Hematopoietic multipotent progenitor cell treated with erythropoietin and hydrocortisone succinate and interleukin-3 and kit ligand, for 15 days (in vitro differentiated cells): ENCODE data around the gene CAMTA2.
"Not testable (repeated sequence)": the region's sequence is repeated elsewhere in the genome, so short reads cannot be mapped to it uniquely, and the experiment has no call there.

Experiments used
- DNase-seq: peaks from one replicate; pipeline ENCODE4 v3.0.0-alpha.2; 2015; ENCODE audit warnings: low spot score

The CAMTA2 gene, protein sequence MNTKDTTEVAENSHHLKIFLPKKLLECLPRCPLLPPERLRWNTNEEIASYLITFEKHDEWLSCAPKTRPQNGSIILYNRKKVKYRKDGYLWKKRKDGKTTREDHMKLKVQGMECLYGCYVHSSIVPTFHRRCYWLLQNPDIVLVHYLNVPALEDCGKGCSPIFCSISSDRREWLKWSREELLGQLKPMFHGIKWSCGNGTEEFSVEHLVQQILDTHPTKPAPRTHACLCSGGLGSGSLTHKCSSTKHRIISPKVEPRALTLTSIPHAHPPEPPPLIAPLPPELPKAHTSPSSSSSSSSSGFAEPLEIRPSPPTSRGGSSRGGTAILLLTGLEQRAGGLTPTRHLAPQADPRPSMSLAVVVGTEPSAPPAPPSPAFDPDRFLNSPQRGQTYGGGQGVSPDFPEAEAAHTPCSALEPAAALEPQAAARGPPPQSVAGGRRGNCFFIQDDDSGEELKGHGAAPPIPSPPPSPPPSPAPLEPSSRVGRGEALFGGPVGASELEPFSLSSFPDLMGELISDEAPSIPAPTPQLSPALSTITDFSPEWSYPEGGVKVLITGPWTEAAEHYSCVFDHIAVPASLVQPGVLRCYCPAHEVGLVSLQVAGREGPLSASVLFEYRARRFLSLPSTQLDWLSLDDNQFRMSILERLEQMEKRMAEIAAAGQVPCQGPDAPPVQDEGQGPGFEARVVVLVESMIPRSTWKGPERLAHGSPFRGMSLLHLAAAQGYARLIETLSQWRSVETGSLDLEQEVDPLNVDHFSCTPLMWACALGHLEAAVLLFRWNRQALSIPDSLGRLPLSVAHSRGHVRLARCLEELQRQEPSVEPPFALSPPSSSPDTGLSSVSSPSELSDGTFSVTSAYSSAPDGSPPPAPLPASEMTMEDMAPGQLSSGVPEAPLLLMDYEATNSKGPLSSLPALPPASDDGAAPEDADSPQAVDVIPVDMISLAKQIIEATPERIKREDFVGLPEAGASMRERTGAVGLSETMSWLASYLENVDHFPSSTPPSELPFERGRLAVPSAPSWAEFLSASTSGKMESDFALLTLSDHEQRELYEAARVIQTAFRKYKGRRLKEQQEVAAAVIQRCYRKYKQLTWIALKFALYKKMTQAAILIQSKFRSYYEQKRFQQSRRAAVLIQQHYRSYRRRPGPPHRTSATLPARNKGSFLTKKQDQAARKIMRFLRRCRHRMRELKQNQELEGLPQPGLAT

DNA sequence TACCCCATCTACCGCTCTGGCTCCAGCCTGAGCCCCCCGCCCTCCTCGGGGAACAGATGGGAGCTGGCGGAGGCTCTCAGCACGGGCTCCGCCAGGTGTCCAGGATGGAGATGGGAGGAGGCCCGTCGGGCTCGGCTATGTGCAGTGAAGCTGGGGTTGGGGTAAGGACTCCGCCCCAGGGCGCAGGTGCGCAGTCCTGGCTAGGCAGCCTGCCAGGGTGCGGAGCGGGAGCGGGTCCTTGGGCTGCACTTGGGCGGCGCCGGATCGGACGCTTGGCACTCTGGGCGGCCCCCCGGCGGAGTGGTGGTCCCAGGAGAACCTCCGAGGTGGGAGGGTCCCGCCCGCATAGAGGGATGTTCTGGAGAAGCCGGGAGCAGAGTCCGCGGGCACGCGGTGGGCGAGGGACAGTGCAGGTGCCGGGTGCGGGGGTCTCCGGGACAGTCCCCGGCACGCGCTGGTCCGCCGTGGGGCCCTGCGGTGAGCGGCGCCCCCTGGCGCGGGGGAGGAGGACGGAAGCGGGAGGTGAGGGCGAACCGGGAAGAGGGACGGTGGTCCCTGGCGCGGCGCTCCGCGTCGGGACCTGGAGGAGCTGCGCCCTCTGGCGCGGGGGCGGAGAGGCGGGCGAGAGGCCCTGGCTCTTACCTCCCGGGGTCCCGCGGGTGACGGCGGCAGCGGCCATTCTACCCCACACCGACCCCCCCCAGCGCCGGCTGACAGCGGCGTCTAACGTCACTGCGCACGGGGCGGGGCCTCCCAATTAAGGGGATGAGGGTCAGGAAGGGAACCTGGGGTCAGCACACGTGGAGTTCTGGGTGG is at the start of gene CAMTA2:
Gene CAMTA2, minus strand, starts transcription at position 725 of the 816 bp plus-strand sequence. CDS start 1,453 bp downstream, outside the sequence.
- peak; percentile 78 for DNase-seq

DNA sequence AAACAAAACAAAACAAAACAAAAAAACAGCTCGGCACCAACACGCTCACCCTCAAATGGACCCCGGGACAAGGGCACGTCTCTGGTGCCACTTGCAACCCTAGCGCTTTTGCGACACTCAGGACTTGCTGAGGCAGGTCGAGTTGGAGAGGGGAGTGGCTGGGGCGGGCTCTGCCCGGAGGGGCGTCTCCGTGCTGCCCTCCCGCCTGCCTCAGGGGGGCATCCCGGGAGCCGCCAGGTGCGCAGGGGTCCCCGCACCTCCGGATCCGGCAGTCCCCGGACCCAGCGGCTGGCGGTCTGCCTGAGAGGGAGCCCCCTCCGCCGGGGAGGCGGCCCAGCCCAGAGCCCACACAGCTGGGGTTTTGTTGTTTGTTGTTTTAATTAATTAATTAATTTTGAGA is 47.8 kb upstream of the CAMTA2 start, which contains the start of gene SLC52A1:
Gene SLC52A1, minus strand, starts transcription at position 112 of the 400 bp plus-strand sequence. CDS start 820 bp downstream, outside the sequence.
- no peak for DNase-seq

DNA sequence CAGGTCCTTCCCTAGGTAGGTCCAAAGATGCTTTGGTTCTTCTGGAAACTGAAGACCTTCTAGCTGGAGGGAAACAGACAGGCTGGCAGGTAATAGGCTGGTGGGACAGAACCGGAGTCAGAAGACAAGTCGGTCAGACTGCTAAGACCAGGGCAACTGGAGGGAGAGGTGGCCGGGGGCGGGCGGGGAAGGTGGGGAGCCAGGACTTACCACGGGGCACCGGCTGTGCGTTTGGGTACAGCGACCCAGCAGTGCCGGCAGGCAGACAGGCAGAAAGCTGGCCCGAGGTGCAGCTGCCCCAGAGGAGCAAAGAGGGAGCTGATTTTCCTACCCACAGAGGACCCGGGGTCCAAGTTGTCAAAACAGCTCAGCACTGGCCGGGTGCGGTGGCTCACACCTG is 47.2 kb upstream of the CAMTA2 start:
- no peak for DNase-seq

DNA sequence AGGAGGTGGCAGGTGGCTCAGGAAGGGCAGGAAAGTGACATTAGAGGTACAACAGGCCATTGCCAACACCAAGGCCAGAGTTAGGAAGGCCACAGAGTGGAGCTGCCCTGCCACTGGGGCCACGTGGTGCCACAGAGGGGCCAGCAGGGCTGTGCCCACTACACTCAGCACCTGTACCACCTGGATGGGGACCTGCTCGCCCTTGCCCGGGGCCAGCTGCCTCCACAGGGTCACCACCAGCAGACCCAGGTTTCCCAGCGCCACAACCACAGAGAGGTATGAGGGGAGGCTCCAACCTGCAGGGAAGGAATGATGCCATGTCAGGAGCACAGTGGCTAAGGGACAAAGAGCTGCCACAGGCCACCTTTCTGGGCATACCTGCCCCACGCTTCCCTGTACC is 46.6 kb upstream of the CAMTA2 start:
- no peak for DNase-seq

DNA sequence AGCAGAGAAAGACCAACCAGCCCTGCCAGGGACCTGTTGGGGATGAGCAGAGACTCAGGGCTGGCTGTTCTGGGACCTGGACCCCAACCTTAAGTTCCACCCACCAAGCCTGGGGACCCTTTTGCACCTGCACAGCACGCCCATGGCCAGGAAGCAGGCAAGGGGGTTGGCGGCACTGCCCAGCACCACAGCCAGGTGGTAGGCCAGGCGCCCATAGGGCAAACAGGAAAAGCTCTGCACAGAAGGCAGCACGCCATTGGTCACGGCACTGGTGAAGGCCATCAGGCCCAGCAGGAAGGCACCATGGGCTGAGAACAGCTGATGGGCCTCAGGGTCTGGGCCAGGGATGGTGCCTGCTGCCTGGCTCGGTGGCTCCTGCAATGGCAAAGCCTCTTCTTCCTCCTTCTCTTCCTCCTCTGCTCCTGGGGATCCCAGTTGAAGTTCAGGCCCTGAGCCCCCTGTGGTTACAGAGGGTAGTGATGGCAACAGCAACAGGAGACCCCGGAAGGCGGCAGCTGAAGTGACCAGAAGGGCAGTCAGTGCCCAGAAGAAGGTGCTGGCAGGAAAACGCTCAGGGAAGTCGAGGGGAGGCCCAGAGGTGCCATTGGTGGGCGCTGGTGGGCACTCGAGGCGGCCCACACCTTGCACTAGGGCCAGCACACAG is 46.0 kb upstream of the CAMTA2 start:
- no peak for DNase-seq

DNA sequence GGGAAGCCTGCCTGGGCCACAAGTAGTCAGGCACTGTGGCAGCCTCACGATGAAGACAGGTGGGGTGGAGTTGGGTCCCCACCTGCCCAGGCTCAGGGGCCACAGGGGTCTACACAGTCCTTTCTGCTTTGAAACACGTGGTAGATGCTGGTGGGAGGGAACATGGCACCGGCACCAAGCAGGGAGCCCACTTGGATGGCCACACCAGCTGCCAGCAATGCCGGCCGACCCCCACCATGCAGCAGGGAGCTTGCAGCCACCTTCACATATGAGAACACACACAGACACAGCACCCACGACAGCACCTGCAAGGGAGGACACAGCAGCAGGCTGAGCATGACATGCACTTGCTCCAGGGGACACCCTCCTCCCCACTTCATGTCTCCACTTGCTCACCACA is 45.4 kb upstream of the CAMTA2 start:
- no peak for DNase-seq

DNA sequence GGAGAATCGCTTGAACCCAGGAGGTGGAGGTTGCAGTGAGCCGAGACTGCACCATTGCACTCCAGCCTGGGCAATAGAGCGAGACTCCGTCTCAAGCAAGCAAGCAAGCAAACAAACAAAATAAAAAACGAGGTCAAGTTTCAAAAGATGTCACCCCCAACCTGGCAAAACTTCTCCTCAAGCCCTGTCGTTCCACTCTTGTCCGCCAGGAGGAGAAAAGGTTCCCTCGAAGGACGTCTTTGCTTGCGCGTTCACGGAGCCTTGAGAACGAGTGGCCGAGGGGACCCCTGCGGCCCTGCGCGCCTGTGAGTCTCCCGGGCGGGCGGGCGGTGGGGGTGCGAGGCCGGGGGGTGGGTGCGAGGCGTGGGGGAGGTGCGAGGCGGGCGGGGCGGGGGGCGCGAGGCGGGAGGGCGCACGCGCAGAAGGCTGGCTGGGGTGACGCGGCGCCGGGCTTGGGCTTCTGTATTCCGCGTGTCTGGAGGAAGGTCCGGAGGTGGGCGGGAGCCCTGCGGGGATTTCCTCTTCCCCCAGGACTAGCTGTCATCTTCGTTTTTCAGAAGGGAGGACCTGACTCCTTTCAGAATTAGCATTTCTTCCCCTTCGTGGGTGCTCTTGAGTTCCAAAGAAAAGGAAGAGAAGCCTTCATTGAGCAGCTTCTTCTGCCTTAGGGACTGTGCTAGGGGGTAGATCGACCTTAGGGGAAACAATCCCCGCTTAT is 44.0 kb upstream of the CAMTA2 start:
- DNase-seq, result peak; percentile 65

DNA sequence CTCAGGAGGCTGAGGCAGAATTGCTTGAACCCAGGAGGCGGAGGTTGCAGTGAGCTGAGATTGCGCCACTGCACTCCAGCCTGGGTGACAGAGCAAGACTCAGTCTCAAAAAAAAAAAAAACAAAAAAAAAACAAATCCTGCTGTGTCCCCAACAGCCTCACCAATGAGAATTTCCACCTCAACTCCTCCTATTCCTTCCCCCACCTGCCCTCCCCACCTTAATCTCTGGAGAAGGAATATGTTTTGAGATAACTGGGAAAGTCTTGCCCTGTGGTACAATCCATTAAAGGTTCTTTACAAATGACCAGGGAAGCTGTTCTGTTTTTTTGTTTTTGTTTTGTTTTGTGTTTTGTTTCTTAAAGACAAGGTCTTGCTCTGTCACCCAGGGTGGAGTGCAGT is 42.7 kb upstream of the CAMTA2 start:
- DNase-seq, result not testable (repeated sequence)

DNA sequence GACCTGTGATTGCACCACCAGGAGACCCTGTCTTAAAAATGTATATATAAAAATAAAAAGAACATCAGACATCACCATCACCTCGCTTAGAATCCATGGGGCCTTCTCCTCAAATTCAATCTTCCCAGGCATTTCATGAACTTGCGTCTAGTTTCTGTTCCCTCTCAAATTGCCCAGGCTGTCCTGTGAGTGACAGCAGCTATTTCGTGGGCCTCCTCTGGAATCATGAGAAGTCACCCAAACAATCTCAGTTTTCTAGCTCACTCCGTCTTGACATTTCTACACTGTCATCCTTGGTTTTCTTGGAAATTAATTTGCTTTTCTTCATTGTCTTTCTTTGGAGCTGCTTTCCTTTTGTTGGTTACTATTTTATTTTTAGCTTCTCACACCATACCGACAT is 40.4 kb upstream of the CAMTA2 start:
- DNase-seq, result no peak

DNA sequence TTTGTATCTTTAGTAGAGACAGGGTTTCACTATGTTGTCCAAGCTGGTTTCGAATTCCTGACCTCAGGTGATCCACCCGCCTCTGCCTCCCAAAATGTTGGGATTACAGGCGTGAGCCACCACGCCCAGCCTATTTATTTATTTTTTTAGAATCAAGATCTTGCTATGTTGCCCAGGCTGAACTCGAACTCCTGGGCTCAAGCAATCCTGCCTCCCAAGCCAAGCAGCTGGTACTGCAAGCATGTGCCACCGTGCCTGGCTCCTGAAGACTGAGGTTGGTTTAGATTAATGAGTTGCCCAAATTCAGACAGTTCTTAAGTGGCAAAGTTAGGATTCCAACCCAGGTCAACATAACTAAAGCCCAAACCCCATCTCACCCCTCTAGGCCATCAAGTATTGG is 39.8 kb upstream of the CAMTA2 start:
- DNase-seq, result no peak

DNA sequence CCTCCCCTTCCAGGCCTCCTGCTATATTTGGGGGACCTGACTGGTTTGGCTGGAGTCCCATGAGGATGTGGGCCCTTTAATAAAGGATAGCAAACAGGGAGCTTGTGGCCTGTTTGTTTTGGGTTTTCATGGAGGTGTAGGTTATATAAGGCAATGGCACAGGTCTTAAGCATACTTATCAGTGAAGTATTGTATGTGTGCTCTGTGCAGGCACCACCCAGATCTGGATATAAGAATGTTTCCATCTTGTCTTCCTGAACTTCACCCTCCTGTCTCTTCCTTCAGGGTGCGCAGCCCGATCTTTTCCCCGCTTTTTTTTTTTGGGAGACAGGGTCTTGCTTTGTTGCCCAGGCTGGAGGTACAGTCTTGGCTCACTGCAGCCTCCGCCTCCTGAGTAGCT is 37.1 kb upstream of the CAMTA2 start:
- no peak for DNase-seq

DNA sequence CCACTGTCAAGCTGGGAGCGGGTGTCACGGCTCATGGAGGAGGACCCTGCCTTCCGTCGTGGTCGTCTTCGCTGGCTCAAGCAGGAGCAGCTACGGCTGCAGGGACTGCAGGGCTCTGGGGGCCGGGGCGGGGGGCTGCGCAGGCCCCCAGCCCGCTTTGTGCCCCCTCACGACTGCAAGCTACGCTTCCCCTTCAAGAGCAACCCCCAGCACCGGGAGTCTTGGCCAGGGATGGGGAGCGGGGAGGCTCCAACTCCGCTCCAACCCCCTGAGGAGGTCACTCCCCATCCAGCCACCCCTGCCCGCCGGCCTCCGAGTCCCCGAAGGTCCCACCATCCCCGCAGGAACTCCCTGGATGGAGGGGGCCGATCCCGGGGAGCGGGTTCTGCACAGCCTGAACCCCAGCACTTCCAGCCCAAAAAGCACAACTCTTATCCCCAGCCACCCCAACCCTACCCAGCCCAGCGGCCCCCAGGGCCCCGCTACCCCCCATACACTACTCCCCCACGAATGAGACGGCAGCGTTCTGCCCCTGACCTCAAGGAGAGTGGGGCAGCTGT is 36.2 kb upstream of the CAMTA2 start:
- DNase-seq, result no peak

DNA sequence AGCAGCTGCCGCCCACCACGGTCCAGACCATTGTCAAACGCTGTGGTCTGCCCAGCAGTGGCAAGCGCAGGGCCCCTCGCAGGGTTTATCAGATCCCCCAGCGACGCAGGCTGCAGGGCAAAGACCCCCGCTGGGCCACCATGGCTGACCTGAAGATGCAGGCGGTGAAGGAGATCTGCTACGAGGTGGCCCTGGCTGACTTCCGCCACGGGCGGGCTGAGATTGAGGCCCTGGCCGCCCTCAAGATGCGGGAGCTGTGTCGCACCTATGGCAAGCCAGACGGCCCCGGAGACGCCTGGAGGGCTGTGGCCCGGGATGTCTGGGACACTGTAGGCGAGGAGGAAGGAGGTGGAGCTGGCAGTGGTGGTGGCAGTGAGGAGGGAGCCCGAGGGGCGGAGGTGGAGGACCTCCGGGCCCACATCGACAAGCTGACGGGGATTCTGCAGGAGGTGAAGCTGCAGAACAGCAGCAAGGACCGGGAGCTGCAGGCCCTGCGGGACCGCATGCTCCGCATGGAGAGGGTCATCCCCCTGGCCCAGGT is 34.8 kb upstream of the CAMTA2 start:
- no peak for DNase-seq

DNA sequence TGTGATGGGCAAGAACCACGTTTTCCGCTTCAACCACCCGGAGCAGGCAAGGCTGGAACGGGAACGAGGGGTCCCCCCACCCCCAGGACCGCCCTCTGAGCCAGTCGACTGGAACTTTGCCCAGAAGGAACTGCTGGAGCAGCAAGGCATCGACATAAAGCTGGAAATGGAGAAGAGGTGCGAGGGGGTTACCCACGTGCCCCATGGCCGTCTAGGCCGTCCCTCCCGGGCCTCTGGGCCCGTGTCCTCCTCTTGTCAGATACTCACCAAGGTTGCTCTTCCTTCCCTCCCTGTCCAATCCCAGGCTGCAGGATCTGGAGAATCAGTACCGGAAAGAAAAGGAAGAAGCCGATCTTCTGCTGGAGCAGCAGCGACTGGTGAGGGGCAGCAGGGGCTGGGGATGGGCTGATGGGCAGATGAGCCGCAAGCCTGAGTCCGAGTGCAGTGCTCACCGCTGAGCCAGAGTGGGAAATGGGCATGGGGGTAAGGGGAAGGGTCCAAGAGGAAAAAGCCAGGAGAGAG is 33.1 kb upstream of the CAMTA2 start:
- no peak for DNase-seq

DNA sequence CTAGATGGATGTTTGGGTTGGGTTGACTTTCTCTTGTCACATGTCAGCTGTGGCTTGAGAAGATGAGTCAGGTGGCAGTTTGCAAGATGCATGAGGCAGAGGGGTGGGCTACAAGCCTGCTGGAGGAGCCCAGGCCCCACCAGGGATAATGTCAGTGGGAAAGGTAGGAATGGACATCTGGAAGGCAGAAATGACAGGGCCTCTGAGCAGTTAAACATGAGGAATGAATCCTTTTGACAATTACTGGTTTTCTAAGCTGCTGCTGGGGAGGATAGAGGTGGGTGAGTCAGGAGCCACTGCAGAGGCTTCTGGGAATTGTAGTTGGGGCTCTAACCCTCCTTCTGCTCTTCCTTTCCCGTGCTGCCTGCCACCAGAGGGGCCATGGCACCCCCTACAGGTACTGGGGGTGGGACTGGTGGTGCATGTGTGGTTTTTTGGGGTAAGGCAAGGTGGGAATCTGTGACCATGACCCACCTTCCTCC is 32.0 kb upstream of the CAMTA2 start:
- no peak for DNase-seq

DNA sequence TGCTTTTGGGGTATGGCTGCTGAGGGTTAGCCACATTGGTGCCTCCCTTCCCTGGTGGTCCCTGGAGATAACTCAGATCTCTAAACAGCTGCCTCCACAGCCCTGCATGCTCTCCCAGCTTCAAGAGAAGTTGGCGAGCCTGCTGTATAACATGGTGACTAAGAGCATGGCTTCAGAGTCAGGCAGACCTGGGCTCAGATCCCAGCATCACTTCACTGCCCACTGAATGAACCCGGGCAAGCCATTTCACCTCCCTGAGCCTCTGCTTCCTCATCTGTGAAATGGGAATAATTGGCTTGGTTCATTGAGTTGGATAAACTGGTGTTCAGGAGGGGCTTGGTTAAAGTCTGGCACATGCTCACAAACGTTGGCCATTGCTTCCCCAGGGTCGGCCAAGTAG is 26.9 kb upstream of the CAMTA2 start:
- no peak for DNase-seq

DNA sequence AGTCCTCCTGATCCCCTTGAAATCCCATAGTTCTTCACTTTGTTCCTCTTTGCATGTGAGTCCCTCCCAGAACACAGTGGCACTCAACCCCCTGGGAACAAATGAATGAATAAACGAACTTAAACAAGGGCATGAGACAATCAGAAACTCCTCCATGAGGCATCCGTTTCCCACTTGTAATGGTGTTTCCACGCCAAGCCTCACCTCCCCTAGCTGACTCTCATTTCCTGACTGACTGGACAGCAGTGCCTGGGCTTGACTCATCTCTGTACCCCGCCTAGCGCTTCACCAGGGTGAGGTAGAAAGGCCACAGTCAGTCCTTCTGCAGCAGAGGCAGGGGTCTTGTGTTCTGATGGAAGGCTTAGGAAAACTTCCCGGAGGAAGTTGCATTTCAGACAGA is 24.5 kb upstream of the CAMTA2 start:
- DNase-seq, result no peak

DNA sequence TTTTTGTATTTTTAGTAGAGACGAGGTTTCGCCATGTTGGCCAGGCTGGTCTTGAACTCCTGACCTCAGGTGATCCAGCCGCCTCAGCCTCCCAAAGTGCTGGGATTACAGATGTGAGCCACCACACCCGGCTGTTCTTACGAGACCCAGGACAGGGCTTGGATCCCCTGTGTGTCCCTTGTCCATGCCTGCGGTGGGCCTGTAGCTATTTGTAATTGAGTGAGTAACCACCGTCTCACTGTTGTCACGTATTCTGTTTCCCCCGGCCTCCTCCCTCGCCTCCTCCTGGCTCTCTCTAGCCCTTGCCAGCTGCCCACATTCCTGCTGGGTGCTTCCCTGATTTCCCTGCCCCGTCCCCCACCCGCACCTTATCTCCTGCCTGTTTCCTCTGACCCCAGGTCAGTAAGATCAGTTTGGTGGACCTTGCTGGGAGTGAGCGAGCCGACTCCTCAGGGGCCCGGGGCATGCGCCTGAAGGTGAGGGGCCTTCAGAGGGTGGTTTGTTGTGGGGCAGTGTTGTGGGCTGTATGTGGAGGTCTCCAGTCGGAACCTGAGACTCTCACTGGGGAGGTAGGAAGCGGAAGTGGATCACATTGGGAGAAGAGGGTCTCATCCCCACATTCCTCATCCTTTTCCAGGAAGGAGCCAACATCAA is 15.9 kb upstream of the CAMTA2 start:
- no peak for DNase-seq
